HL-60 (cell line): ENCODE data around the gene INTS12.

ENCODE experiments used
- DNase-seq, 2 experiments: peaks; one replicate each; pipeline ENCODE4 v3.0.0-alpha.2; 2010 to 2020; ENCODE audit warnings: low read depth in 1 of 2, low spot score in 1 of 2
- H3K27ac ChIP-seq: fragments of 250-450 bp; sonication (Bioruptor Pico); replicated peaks from 2 replicates; pipeline ENCODE4 v1.5.1; 2020; ENCODE audit warnings: mild to moderate bottlenecking, moderate library complexity
- H3K27me3 ChIP-seq: fragments of 250-450 bp; sonication (Bioruptor Pico); 2 replicates; pipeline ENCODE4 v1.5.1; 2021; ENCODE audit warnings: mild to moderate bottlenecking, moderate library complexity; ENCODE audit not compliant: insufficient read depth, poor library complexity, severe bottlenecking
- H3K4me3 ChIP-seq: replicated peaks from 2 replicates; pipeline ENCODE4 v1.5.1; 2011; ENCODE audit warnings: mild to moderate bottlenecking, control low read depth, low read length; ENCODE audit not compliant: insufficient read depth
- CTCF ChIP-seq: IDR thresholded peaks from one replicate; pipeline ENCODE4 v1.5.1; 2011; ENCODE audit warnings: low read length, control low read depth, inconsistent platforms; ENCODE audit not compliant: insufficient read depth
- GABPA ChIP-seq: IDR thresholded peaks from 2 replicates; pipeline ENCODE4 v1.6.1; 2012; ENCODE audit warnings: low read depth
- POLR2AphosphoS5 ChIP-seq: IDR thresholded peaks from 2 replicates; pipeline ENCODE4 v1.6.1; 2012; ENCODE audit warnings: low read depth
- SPI1 ChIP-seq: IDR thresholded peaks from 2 replicates; pipeline ENCODE4 v1.6.1; 2012; ENCODE audit warnings: low read depth, mild to moderate bottlenecking, borderline replicate concordance
- TF ChIP-seq, protein P1 (sequence below): IDR thresholded peaks from 2 replicates; pipeline ENCODE4 v1.6.1; 2012; ENCODE audit warnings: low read depth; ENCODE audit not compliant: insufficient replicate concordance

Gene INTS12

DNA sequence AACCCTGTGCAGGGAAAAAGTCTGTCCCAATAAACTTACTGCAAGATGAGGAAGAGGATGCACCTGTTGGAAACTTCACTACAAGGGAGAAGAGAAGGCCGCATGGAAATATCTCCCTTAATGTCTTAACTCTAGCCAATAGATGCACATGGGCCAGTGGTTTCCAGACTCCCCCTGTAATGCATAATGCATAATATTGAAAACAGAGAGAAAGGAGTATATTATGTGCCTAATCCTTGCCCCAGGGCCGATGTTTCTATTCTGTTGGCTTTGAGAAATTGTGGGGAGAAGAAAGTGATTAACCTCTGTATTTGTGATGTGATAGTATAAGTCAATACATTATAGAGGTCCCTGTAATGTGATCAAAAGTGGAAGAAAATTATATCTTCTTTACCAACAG is 37.2 kb downstream of the INTS12 start:
- Histone ChIP-seq H3K27me3 (no peaks in the 10 kb centered on the region), H3K4me3 (no peak overlapping the region), H3K27ac (no peak overlapping the region)
- no peak for DNase-seq
- no peak for TF ChIP-seq GABPA
- no peak for TF ChIP-seq SPI1
- TF ChIP-seq POLR2AphosphoS5, result no peak
- TF ChIP-seq, protein P1, sequence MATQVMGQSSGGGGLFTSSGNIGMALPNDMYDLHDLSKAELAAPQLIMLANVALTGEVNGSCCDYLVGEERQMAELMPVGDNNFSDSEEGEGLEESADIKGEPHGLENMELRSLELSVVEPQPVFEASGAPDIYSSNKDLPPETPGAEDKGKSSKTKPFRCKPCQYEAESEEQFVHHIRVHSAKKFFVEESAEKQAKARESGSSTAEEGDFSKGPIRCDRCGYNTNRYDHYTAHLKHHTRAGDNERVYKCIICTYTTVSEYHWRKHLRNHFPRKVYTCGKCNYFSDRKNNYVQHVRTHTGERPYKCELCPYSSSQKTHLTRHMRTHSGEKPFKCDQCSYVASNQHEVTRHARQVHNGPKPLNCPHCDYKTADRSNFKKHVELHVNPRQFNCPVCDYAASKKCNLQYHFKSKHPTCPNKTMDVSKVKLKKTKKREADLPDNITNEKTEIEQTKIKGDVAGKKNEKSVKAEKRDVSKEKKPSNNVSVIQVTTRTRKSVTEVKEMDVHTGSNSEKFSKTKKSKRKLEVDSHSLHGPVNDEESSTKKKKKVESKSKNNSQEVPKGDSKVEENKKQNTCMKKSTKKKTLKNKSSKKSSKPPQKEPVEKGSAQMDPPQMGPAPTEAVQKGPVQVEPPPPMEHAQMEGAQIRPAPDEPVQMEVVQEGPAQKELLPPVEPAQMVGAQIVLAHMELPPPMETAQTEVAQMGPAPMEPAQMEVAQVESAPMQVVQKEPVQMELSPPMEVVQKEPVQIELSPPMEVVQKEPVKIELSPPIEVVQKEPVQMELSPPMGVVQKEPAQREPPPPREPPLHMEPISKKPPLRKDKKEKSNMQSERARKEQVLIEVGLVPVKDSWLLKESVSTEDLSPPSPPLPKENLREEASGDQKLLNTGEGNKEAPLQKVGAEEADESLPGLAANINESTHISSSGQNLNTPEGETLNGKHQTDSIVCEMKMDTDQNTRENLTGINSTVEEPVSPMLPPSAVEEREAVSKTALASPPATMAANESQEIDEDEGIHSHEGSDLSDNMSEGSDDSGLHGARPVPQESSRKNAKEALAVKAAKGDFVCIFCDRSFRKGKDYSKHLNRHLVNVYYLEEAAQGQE, result no peak
- TF ChIP-seq CTCF, result no peak

DNA sequence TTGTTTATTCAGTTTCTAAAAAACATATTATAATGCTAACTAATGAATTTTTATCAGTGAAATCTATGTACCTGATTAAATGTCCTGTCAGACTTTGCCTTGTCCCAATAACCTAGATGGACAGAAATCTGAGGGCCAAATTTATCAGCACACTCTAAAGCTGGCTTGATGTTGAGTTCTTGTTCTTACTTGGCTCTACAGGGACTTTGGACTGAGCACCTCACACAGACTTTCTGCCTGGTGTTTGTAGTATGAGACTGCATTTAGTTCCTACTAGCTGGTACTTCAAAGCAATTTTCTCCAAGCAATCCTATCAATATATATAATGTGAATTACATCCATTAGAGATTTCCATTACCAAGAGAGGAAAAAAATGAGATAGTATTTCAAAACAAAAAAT is 37.8 kb downstream of the INTS12 start:
- H3K4me3 ChIP-seq, result no peak overlapping the region
- no peak overlapping the region for H3K27ac ChIP-seq
- H3K27me3 ChIP-seq, result no peaks in the 10 kb centered on the region
- TF ChIP-seq SPI1 (no peak), GABPA (no peak), POLR2AphosphoS5 (no peak), CTCF (no peak)
- TF ChIP-seq, protein P1, result no peak
- no peak for DNase-seq

DNA sequence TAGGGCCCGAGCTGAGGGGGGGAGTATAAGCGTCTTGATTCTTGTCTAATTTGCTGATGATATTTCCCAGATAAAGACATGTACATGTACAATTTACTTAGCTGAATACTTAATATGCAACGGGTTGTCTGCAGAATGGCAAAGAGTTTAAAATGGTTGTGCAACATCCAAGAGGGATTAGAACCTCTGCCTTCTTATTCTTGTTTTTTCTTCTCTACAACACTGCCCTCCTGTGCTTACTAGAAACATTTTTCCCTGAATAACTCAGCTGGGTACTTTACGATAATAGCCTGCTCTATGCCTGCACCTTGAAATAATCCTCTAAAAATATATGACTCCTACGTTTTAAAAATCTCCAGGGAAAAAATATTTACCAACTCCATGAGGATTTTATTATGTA is 41.8 kb downstream of the INTS12 start:
- no peak overlapping the region for H3K4me3 ChIP-seq
- no peak overlapping the region for H3K27ac ChIP-seq
- TF ChIP-seq SPI1, result no peak
- TF ChIP-seq GABPA, result no peak
- TF ChIP-seq POLR2AphosphoS5, result no peak
- TF ChIP-seq, protein P1, result no peak
- no peak for TF ChIP-seq CTCF
- no peak for DNase-seq
- no peaks in the 10 kb centered on the region for H3K27me3 ChIP-seq
